ENCODE measurements around the gene ENTREP3.
"Not testable (repeated sequence)": the region's sequence is repeated elsewhere in the genome, so short reads cannot be mapped to it uniquely, and the experiment has no call there.

ENTREP3 gene

DNA sequence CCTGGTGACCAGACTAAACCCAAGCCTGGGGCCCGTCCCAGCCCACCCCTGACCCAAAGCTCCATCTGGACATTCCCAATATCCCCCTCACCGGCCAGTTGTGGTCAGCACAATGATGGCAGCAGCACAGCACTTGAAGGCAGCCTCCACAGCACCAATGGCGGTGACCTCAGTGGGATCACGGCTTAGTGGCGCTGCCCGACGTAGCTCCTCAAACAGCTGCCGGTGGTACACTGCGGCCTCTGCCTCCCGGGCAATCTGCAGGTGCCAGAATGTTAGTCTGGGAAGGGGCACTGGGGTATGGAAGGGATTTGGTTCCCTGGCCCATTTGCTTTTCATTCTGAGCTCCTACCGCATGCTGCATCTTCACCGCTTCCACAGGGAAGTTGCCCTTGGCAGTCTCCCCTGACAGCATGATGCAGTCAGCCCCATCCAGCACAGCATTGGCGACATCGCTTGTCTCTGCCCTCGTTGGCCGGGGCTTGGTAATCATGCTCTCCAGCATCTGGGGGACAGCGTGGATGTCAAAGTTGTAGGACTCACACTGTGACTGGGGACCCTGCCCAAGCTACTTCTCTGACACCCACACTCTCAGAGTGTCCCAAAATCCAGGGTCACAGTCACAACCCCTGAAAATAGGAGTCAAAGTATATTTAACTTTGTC, 37.9 kb upstream of the ENTREP3 start:
- H3K4me3 ChIP-seq (ENCODE audit: low read length): no peak overlapping the region
- peaks cover 36% of the 10 kb centered on the region for H3K27me3 ChIP-seq (ENCODE audit: control insufficient read depth, insufficient read depth, low read length)
- H3K36me3 ChIP-seq (ENCODE audit: control insufficient read depth, insufficient read depth, low read length): no peaks in the 10 kb centered on the region
- H3K9ac ChIP-seq (ENCODE audit: low read length): no peak overlapping the region
- H3K9me3 ChIP-seq (ENCODE audit: control insufficient read depth, low read length): no peaks in the 10 kb centered on the region
- no peaks in the 10 kb centered on the region for H3K4me1 ChIP-seq (ENCODE audit: control insufficient read depth, insufficient read depth, low read length)

DNA sequence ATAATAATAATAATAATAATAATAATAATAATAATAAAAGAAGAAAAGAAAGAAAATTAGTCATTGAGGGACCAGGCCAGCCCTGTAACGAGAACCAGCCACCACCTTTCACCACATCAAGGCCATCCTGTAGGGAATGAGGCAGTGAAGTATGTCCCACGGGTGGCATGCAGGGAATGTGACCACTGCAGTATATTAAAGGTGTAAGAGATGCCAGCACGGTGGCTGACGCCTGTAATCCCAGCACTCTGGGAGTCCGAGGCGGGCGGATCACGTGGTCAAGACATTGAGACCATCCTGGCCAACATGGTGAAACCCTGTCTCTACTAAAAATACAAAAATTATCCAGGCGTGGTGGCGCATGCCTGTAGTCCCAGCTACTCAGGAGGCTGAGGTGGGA, 35.7 kb upstream of the ENTREP3 start:
- H3K9me3 ChIP-seq (ENCODE audit: control insufficient read depth, low read length); H3K4me1 ChIP-seq (ENCODE audit: control insufficient read depth, insufficient read depth, low read length); H3K4me3 ChIP-seq (ENCODE audit: low read length); H3K36me3 ChIP-seq (ENCODE audit: control insufficient read depth, insufficient read depth, low read length); H3K9ac ChIP-seq (ENCODE audit: low read length): not testable (repeated sequence)
- H3K27me3 ChIP-seq (ENCODE audit: control insufficient read depth, insufficient read depth, low read length): peaks cover 22% of the 10 kb centered on the region

DNA sequence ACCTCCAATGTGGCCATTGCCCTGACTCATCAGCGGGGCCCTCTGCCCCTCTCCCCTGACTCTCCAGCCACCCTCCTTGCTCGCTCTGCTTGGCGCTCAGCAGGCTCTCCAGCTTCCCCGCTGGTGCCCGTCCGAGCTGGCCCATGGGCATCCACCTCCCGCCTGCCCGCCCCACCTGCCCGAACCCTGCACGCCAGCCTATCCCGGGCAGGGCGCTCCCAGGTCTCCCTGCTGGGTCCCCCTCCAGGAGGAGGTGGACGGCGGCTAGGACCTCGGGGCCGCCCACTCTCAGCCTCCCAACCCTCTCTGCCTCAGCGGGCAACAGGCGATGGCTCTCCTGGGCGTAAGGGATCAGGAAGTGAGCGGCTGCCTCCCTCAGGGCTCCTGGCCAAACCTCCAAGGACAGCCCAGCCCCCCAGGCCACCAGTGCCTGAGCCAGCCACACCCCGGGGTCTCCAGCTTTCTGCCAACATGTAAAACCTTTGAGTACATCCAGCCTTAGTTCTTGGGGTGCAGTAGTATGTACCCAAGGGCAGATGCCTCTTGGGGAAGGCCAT, 32.8 kb upstream of the ENTREP3 start:
- H3K4me3 ChIP-seq (ENCODE audit: low read length): no peak overlapping the region
- no peaks in the 10 kb centered on the region for H3K36me3 ChIP-seq (ENCODE audit: control insufficient read depth, insufficient read depth, low read length)
- H3K9ac ChIP-seq (ENCODE audit: low read length): no peak overlapping the region
- no peaks in the 10 kb centered on the region for H3K9me3 ChIP-seq (ENCODE audit: control insufficient read depth, low read length)
- no peaks in the 10 kb centered on the region for H3K4me1 ChIP-seq (ENCODE audit: control insufficient read depth, insufficient read depth, low read length)
- no peaks in the 10 kb centered on the region for H3K27me3 ChIP-seq (ENCODE audit: control insufficient read depth, insufficient read depth, low read length)

DNA sequence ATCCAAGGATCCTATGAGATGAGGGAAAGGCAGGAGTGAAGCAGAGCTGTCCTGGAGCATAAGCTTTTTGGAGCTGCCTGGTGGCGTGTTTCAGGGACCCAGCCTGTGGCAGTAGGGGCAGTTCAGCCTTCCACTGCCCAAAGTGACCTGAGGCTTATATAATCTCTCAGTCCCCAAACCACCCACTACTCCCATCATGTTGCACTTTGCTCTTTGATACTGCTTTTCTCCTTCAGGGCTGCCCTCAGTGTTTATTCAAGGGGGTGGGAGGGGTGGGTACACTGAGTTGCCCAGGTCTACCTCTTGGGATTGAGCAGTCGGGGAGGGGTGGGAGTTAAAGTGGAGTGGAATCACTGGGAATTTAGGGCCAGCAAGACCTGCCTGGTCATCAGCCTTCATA, 31.3 kb upstream of the ENTREP3 start:
- H3K4me3 ChIP-seq (ENCODE audit: low read length): no peak overlapping the region
- H3K27me3 ChIP-seq (ENCODE audit: control insufficient read depth, insufficient read depth, low read length): no peaks in the 10 kb centered on the region
- no peaks in the 10 kb centered on the region for H3K36me3 ChIP-seq (ENCODE audit: control insufficient read depth, insufficient read depth, low read length)
- H3K4me1 ChIP-seq (ENCODE audit: control insufficient read depth, insufficient read depth, low read length): no peaks in the 10 kb centered on the region
- no peaks in the 10 kb centered on the region for H3K9me3 ChIP-seq (ENCODE audit: control insufficient read depth, low read length)
- H3K9ac ChIP-seq (ENCODE audit: low read length): no peak overlapping the region

DNA sequence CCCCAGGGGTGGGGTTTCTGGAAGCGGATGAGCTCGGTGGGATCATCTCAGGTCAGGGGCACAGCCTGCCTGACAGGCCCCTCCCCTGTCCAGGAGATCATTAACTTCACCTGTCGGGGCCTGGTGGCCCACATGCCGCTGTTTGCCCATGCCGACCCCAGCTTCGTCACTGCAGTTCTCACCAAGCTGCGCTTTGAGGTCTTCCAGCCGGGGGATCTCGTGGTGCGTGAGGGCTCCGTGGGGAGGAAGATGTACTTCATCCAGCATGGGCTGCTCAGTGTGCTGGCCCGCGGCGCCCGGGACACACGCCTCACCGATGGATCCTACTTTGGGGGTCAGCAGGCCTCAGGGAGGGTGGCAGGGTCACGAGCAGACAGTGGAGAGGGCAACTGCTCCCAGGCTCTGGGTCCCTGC, 30.4 kb upstream of the ENTREP3 start:
- Histone ChIP-seq H3K36me3 (ENCODE audit: control insufficient read depth, insufficient read depth, low read length) (no peaks in the 10 kb centered on the region), H3K4me1 (ENCODE audit: control insufficient read depth, insufficient read depth, low read length) (no peaks in the 10 kb centered on the region), H3K4me3 (ENCODE audit: low read length) (no peak overlapping the region), H3K9ac (ENCODE audit: low read length) (no peak overlapping the region), H3K27me3 (ENCODE audit: control insufficient read depth, insufficient read depth, low read length) (no peaks in the 10 kb centered on the region), H3K9me3 (ENCODE audit: control insufficient read depth, low read length) (no peaks in the 10 kb centered on the region)

DNA sequence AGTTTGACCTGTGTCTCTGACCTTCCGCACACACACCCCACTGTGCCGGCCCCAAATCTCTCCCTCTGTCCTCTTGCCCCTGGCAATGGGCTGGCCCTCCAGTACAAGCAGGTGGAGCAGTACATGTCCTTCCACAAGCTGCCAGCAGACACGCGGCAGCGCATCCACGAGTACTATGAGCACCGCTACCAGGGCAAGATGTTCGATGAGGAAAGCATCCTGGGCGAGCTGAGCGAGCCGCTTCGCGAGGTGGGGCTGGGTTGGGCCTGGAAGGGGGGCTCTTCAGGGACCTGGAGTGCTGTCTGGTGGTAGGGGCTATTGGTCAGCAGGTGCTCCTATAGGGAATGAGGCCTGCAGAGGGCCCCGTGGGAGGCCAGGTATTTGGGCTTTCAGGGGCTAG, 29.8 kb upstream of the ENTREP3 start:
- Histone ChIP-seq H3K9ac (ENCODE audit: low read length) (no peak overlapping the region), H3K4me1 (ENCODE audit: control insufficient read depth, insufficient read depth, low read length) (no peaks in the 10 kb centered on the region), H3K27me3 (ENCODE audit: control insufficient read depth, insufficient read depth, low read length) (no peaks in the 10 kb centered on the region), H3K9me3 (ENCODE audit: control insufficient read depth, low read length) (no peaks in the 10 kb centered on the region), H3K4me3 (ENCODE audit: low read length) (no peak overlapping the region), H3K36me3 (ENCODE audit: control insufficient read depth, insufficient read depth, low read length) (no peaks in the 10 kb centered on the region)

DNA sequence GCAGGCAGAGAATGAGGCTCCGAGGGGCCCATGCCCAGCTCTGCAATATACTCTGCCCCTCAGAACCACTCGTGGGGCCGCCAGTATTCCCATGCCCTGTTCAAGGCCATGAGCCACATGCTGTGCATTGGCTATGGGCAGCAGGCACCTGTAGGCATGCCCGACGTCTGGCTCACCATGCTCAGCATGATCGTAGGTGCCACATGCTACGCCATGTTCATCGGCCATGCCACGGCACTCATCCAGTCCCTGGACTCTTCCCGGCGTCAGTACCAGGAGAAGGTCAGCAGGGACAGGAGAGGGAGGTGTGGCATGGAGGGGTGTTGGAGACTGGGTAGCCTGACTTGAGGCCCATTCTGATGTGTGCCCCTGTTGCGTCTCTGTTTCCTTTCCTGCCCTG, 29.2 kb upstream of the ENTREP3 start:
- Histone ChIP-seq H3K27me3 (ENCODE audit: control insufficient read depth, insufficient read depth, low read length) (no peaks in the 10 kb centered on the region), H3K4me1 (ENCODE audit: control insufficient read depth, insufficient read depth, low read length) (no peaks in the 10 kb centered on the region), H3K9me3 (ENCODE audit: control insufficient read depth, low read length) (no peaks in the 10 kb centered on the region), H3K36me3 (ENCODE audit: control insufficient read depth, insufficient read depth, low read length) (no peaks in the 10 kb centered on the region), H3K9ac (ENCODE audit: low read length) (no peak overlapping the region), H3K4me3 (ENCODE audit: low read length) (no peak overlapping the region)

DNA sequence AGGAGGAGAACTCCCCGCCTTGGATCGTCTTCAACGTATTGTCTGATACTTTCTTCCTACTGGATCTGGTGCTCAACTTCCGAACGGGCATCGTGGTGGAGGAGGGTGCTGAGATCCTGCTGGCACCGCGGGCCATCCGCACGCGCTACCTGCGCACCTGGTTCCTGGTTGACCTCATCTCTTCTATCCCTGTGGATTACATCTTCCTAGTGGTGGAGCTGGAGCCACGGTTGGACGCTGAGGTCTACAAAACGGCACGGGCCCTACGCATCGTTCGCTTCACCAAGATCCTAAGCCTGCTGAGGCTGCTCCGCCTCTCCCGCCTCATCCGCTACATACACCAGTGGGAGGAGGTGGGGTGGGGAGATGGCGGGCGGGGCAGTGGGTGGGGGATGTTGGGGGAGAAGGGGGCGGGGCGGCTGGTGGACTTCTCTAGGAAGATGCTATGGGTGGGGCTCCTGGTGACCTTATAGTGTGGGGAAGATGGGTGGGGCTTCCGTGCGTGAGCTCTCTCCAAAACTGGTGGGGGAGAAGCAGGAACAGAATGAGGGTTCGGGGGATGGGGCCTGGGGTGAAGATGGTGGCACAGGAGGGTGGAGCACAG, 27.3 kb upstream of the ENTREP3 start:
- Histone ChIP-seq H3K4me3 (ENCODE audit: low read length) (no peak overlapping the region), H3K4me1 (ENCODE audit: control insufficient read depth, insufficient read depth, low read length) (peaks cover 3% of the 10 kb centered on the region), H3K27me3 (ENCODE audit: control insufficient read depth, insufficient read depth, low read length) (no peaks in the 10 kb centered on the region), H3K9me3 (ENCODE audit: control insufficient read depth, low read length) (no peaks in the 10 kb centered on the region), H3K9ac (ENCODE audit: low read length) (no peak overlapping the region), H3K36me3 (ENCODE audit: control insufficient read depth, insufficient read depth, low read length) (no peaks in the 10 kb centered on the region)

DNA sequence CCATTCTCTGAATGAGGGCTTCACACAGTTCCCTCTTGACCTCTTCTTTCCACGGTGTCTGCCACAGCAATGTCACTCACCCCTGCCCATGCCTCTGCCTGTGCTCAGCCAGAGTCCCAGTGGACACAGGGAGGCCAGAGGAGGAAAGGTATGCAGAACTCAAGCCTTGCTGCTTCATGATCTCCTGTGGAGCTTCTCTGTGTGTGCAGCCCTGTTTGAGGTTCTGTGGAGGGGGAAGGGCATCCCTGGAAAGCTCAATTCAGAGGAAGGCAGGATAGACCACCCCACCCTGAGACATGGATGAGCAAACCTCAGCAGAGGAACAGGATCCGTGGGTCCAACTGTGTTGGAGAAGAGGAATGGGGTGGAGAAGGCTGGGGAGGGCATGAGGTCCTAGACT, 24.0 kb upstream of the ENTREP3 start:
- Histone ChIP-seq H3K4me3 (ENCODE audit: low read length) (no peak overlapping the region), H3K36me3 (ENCODE audit: control insufficient read depth, insufficient read depth, low read length) (no peaks in the 10 kb centered on the region), H3K27me3 (ENCODE audit: control insufficient read depth, insufficient read depth, low read length) (no peaks in the 10 kb centered on the region), H3K4me1 (ENCODE audit: control insufficient read depth, insufficient read depth, low read length) (peaks cover 3% of the 10 kb centered on the region), H3K9me3 (ENCODE audit: control insufficient read depth, low read length) (no peaks in the 10 kb centered on the region), H3K9ac (ENCODE audit: low read length) (no peak overlapping the region)

DNA sequence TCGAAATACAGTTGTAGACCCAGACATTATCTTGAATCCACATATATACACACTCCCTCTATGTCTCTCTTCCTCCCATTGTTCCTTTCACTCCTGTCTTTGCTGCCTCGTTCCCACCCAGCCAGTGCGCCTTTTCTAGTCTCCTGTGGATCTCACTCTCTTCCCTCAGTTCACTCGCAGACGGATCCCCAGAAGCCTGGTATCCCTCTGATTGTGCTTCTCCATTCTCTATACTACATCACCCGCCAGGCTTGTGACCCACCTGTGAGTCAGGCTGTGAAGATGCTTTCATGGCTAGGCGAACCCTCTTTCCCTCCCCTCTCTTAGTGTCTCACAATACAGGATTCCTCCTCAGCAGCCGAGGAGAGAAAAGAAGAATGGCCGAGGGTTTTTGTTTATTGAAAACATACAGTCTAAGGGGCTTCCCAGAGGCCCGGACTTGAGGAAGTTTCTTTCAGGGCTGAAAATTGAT, 23.4 kb upstream of the ENTREP3 start:
- Histone ChIP-seq H3K9me3 (ENCODE audit: control insufficient read depth, low read length) (no peaks in the 10 kb centered on the region), H3K27me3 (ENCODE audit: control insufficient read depth, insufficient read depth, low read length) (no peaks in the 10 kb centered on the region), H3K4me1 (ENCODE audit: control insufficient read depth, insufficient read depth, low read length) (peaks cover 3% of the 10 kb centered on the region), H3K9ac (ENCODE audit: low read length) (no peak overlapping the region), H3K4me3 (ENCODE audit: low read length) (no peak overlapping the region), H3K36me3 (ENCODE audit: control insufficient read depth, insufficient read depth, low read length) (no peaks in the 10 kb centered on the region)

DNA sequence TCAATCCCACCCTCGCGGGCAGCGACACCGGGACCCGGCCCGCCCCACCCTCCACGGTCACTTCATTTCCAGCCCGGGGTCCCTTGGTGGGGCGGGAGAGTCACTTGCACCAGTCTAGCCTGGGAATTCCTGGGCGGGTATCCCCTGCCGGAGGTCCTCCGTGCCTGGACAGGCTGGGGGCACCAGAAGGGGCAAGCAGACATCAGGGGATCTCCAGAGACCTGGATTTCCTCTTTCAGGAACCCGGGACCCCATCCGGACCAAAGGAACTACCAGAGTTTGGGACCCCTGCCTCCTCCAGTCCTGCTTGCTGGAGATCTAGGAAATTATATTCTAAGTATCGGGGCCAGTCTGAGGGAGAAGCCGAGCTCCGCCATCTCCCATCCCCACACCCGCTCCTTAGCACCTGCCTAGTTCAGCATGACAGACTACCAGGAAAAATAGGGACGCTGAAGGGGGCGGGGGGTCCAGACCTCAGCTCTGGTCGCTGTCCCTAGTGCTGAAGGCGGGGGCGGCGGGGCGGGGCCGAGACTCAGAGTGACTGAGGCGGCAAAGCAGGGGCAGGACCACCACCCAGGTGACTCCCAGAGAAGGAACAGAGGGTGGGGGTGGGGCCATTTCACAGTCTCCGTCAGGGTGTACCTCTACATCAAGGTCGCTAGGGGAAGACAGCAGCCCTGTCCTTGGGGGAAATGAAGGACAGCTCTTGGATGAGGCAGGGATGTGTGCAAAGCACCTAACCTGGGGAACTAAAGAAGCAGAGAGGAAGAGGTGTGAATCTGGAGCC, 22.8 kb upstream of the ENTREP3 start:
- Histone ChIP-seq H3K9me3 (ENCODE audit: control insufficient read depth, low read length) (no peaks in the 10 kb centered on the region), H3K27me3 (ENCODE audit: control insufficient read depth, insufficient read depth, low read length) (no peaks in the 10 kb centered on the region), H3K4me1 (ENCODE audit: control insufficient read depth, insufficient read depth, low read length) (peaks cover 3% of the 10 kb centered on the region), H3K9ac (ENCODE audit: low read length) (peak overlapping the region; percentile 73), H3K4me3 (ENCODE audit: low read length) (peak overlapping the region; percentile 69), H3K36me3 (ENCODE audit: control insufficient read depth, insufficient read depth, low read length) (no peaks in the 10 kb centered on the region)

Measured in mucosa of stomach (tissue), 1 donor.